GM19351 (cell line): ENCODE data around the gene UBE2QL1.

ENCODE experiments used
- ATAC-seq: cut with Tn5 transposase; IDR thresholded peaks from one replicate; pipeline ENCODE4 v1.9.1; 2021; ENCODE audit warnings: mild to moderate bottlenecking, moderate library complexity; ENCODE audit not compliant: unreplicated experiment

The UBE2QL1 gene

DNA sequence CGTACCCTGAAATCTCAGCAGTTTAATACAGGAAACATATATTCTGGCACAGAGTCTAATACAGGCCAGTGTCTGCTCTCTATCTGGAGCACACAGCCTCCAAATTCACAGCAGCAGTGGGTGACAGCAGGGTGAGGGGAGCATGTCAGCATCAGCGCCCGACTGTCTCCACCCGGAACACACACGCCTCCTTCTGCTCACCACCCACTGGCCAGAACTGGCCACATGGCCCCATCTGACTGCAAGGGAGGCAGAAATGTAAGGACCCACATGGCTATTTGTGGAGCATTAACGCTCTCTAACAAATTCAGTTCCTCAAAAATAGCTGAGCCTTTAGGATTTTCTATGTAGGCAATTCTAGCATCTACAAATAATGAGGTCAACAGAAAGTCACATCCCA lies 24.6 kb downstream of the UBE2QL1 start:
- no peak for ATAC-seq

GRCh38 chr5:6475626-6476312 lies 27.1 kb downstream of the UBE2QL1 start:
- ATAC-seq, result no peak

DNA sequence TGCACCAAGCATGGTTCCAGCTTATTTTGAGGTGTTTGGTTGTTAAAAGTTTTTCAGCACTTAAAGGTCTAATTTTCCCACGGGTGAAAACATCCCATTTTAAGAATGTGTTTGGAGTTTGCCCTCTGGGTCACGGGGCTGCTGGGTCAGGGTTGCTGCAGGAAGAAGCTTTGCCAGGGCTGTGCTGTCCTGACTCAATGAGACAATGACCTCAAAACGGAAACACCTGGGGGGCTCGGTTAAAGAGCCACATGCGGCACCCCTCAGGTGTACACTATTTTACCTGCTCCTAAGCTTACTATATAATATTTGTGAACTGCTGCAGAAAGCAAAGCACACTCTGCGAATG lies 27.6 kb downstream of the UBE2QL1 start:
- ATAC-seq, result no peak

GRCh38 chr5:6478793-6479192 lies 30.1 kb downstream of the UBE2QL1 start:
- ATAC-seq, result no peak

DNA sequence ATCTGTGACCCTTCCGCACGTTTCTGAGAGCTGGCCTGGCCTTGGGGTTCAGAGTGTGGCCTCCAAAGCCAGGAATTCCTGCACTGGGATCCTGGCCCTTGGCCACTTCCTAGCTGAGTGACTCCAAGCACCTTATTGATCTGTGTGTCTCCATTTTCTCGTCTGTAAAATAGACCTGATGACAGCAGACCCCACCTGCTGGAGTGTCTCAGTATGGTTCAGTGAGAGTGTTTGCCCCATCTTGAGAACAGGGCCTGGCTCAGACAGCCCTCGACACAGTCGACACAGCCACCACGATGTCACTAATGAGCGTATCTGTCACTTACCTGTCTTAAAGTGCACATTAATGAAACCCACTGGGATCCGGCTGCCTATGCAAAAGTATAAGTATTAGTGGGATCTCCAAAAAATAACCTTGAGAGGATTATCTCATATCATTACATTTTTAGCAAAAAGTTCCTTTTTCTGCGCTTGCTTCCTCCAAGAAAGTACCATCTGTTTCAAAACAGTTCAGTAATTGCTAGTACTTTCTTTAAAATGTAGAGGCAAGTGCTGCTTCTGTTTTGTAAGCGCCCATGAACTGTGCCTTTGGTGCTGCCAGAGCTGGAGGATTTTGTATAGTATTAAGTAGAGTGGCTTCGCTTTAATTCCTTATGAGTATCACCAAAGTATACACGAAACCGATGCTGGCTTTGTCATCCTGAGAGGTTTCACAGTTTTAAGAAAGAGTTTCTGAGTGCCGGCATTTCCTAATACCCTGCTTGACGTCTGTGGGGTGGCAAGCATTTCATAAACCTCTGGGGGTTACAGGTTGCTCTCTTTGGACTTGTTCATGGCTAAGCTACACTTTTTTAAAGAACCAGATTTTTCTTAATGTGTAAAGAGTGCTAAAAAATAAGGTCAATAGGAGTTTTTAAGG lies 31.7 kb downstream of the UBE2QL1 start:
- peak; percentile 49 for ATAC-seq

DNA sequence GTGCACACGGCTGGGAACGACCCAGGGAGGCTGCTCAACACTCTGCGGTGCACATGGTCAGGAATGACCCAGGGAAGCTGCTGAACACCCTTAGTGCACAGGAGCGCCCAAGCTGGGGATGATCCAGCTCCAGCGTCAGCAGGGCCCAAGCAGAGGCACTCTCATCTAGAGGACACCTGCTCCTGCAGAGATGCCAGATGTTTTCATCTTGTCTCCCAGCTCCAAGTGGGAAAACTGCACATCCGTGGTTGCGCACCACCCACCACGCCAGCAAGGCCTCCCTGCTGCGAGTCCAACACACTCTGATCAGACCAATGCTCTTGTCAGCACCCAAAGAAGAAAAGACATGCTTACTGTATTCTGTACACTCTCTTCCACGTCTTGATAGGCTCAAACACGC lies 34.1 kb downstream of the UBE2QL1 start:
- ATAC-seq, result no peak

- peak; percentile 80 for ATAC-seq
These were observed 35.3 kb downstream of the UBE2QL1 start for GRCh38 chr5:6483880-6484382.

GRCh38 chr5:6484446-6484845 lies 35.8 kb downstream of the UBE2QL1 start:
- peak; percentile 27 for ATAC-seq

DNA sequence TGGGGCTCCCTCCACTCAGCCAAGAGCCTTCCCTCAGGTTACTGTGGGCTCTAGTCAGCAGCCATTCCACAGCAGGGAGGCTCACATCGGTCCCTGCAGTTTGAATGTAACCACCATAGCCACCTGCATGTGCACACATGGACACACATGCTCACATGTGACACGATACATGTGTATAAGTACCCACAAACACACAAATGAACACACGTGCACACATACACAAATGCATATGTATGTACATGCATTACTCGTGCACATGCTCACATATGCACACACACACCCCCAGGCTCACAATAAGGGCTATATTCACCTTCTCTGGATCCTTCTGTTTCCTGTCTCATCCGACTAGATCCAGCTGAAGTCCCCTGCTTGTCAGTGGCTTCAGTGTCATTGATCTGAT lies 36.2 kb downstream of the UBE2QL1 start:
- ATAC-seq, result no peak

DNA sequence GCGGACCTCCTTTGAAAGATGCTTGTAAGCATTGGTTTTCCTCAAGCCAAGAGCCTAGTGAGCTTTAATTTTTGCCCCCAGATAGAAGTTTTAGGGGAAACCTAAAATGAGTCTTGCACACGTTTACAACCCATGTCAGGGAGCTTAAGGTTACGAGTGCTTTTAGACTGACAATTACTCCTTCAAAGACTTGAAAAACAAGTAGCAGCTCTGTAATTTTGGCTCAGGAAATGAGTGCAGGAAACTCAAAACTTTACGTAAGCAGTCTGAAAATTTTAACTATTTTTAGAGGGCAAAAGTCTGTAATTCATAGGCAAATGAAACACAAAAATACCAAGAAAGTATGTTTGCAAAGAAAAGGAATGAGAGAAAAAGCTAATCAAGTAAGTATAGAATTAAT lies 36.8 kb downstream of the UBE2QL1 start:
- no peak for ATAC-seq

DNA sequence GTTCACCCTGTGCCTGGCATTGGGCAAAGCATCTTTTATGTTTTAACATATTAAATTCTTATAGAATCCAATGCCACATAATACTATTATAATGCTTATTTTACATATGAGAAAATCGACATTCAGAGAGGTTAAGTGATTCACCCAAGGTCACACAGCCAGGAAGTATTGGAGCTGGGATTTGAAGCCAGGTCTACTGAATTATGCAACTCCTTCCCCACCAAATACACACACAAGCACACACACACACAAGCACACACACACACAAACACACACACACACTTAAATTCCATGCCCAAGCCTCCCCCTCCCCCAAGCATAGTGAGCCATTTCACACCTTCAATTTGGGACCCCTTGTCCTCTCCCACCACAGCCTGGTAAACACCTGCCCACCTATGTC lies 37.4 kb downstream of the UBE2QL1 start:
- ATAC-seq, result no peak

GRCh38 chr5:6487081-6487480 lies 38.4 kb downstream of the UBE2QL1 start:
- no peak for ATAC-seq

GRCh38 chr5:6488021-6488420 lies 39.4 kb downstream of the UBE2QL1 start:
- no peak for ATAC-seq

DNA sequence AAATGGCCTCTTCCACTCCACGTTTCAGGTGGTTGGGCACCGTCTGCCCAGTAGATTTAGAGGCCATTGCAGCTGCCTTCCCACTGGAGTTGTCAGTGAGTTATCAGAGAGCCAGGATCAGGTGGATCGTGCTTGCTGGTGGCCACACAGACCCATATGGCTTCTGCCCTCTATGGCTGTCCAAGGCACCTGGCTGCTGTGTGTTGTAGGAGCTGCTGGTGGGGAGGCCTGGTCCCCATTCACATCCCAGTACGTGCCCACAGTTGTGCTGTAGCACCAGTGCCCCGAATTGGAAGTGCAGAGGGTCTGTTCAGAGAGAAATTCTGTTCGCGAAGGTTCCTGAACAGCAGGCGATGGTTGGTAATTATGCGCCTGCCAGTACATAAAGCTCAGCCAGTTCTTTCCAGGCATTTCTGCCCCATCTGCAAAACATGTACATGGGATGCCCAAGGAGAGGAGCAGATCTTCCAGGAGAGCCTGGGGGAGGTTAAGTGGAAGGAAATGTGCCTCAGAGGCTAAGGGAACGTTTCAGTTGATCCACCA lies 41.1 kb downstream of the UBE2QL1 start:
- no peak for ATAC-seq

DNA sequence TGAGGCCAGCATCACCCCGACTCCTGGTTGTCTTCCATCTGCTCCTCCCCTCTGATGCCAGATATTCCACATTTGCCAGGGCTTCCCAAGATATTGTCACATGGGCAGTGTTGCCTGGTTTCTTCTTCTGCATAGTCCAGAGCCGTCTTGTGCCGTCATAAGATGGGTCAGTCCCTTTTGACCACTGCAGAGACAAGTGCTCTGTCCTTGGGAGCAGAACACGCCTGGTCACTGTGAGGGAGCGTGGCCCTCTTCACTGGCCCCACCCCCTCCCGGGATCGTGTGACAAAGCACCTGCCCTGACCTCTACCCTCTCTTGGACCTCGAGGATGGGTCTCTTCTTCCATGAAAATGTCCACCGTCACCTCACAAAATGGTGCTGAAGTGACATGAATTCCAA lies 41.6 kb downstream of the UBE2QL1 start:
- ATAC-seq, result no peak

DNA sequence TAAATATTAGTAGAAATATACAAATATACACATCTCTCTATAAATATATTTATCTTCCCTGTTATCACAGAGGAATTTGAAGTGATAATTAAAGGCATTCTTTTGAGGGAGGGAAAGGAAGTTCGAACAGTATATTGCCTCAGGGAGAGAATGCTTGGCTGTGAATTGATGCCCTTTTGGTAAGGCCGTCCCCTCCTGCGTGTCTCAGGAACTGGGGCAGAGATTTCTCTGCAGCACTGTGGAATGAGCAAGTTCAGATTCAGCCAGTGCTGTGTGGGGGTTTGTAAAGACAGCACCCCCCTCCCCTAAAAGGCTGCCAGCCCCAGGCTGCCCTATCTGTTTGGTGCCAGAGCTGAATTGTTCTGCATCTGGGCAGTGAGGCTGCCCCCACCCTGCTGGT lies 42.0 kb downstream of the UBE2QL1 start:
- no peak for ATAC-seq

GRCh38 chr5:6491196-6491918 lies 42.7 kb downstream of the UBE2QL1 start:
- no peak for ATAC-seq

DNA sequence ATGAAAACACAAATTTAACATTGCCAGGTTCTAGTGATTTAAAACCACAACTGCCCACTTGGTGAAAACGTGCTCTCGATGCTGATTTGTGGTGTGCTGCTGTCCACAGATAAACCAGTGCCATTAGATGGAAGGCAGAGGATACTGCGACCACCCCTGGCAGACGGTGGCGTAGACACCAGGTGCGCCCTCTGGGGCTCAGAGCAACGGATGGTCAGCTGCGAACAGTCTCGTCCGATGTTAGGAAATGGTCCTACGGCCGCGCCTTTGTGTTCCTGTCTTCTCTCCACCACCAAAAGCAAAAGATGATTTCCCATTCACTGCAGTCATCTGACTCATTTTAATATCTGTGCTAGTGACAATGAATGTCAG lies 43.2 kb downstream of the UBE2QL1 start:
- ATAC-seq, result no peak

GRCh38 chr5:6492934-6493333 lies 44.3 kb downstream of the UBE2QL1 start:
- peak; percentile 32 for ATAC-seq

DNA sequence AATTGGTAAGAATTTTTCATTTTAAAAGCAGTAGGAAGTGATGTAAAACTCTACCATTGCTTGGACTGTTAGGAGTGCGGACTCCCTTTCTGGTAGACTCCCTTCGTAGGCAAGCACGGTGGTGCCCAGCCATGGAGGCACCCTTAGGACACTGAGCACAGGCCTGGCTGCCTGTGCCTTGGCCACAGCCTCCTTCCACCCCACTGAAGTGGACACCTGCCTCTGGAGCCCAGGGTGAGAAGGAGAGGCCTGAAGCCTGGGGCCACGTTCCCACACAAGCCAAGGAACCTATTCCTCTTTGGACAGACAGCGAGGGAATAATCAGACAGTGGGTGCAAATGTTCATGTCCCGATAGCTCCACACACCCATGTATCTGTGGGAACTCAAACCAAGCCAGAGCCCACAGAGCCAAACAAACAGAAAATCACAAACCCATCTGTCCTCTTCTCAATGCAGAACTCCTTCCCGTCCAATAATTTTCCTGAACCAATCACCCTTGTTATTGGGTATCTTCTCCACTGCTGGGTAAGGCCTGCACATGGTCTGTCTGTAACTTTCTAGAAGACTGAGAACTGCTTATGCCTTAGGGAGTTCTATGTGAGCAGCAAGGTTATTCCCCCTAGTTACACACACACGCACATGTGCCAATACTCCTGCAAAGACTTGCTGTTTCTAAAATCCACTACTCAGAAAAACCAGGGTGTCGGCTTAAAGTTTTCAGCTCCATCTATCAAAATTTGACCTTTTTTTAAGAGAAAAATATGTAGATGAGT lies 45.2 kb downstream of the UBE2QL1 start:
- ATAC-seq, result no peak

GRCh38 chr5:6494939-6495338 lies 46.3 kb downstream of the UBE2QL1 start:
- no peak for ATAC-seq
